HK-2 (cell line): ENCODE measurements around the gene UBE2D2.

Experiments used
- DNase-seq: peaks from one replicate; pipeline ENCODE4 v3.0.0-alpha.2; 2018; ENCODE audit not compliant: unreplicated experiment

UBE2D2 gene

GRCh38 chr5:139676951-139677735 is 116.0 kb downstream of the UBE2D2 start:
- DNase-seq: no peak
